ENCODE measurements around the gene TLK1. TPM values are rescaled to one million over a fixed set of nuclear protein-coding genes. Genes with fewer than 3 reads are reported as not detected.

The TLK1 gene
- total RNA-seq, 1 donor from 2014 or later: 32.2 TPM

DNA sequence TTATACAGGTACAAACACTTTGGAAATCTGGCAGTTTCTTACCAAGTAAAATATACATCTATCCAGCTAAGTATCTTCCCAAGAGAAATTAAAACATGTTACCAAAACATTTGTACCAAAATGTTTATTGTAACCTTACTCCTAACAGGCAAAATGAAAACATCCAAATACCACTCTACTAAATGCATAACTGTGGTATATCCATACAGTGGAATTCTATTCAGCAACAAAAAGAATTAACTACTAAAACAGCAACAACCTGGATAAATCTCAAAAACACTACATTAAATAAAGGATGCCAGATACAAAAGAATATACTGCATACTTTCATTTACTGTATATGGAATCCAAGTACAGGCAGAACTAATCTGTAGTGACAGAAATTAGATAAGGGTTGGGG is 51.1 kb downstream of the TLK1 start:
- H3K36me3 ChIP-seq: no peaks in the 10 kb centered on the region

DNA sequence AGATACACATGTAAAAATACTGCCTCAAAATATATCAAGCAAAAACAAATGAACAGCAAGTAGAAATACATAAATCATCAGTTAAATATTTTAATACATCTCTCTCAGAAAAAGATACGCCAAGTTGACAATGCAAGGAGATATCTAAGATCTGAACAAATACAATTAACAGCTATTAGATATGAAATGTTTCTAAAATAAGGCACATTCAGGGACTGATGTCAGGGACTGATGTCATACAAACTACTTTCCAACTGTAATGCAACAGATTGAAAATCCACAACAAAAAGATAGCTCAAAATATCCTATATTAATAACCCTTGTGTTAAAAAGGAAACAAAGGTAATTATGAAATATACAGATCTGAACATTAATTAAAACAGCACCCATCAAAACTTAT is 51.7 kb downstream of the TLK1 start:
- intact Hi-C loops (cut with DNase I): no loop called here
- H3K9me3 ChIP-seq: no peaks in the 10 kb centered on the region
- H3K4me1 ChIP-seq: no peaks in the 10 kb centered on the region
- TF ChIP-seq, protein P1, sequence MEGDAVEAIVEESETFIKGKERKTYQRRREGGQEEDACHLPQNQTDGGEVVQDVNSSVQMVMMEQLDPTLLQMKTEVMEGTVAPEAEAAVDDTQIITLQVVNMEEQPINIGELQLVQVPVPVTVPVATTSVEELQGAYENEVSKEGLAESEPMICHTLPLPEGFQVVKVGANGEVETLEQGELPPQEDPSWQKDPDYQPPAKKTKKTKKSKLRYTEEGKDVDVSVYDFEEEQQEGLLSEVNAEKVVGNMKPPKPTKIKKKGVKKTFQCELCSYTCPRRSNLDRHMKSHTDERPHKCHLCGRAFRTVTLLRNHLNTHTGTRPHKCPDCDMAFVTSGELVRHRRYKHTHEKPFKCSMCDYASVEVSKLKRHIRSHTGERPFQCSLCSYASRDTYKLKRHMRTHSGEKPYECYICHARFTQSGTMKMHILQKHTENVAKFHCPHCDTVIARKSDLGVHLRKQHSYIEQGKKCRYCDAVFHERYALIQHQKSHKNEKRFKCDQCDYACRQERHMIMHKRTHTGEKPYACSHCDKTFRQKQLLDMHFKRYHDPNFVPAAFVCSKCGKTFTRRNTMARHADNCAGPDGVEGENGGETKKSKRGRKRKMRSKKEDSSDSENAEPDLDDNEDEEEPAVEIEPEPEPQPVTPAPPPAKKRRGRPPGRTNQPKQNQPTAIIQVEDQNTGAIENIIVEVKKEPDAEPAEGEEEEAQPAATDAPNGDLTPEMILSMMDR (IDR thresholded peaks at IDR 0.05): no peak
- H3K4me3 ChIP-seq: no peak overlapping the region
- H3K36me3 ChIP-seq: no peaks in the 10 kb centered on the region
- DNase-seq (ENCODE audit: low spot score in 2 of 2): no peak
- no peaks in the 10 kb centered on the region for H3K27me3 ChIP-seq
- no peak overlapping the region for H3K27ac ChIP-seq

More for the DNA sequence above, 51.1 kb downstream of the TLK1 start:
- TF ChIP-seq, protein P1 (IDR thresholded peaks at IDR 0.05): no peak
- H3K27ac ChIP-seq: no peak overlapping the region
- no peak overlapping the region for H3K4me3 ChIP-seq
- H3K27me3 ChIP-seq: no peaks in the 10 kb centered on the region
- H3K4me1 ChIP-seq: no peaks in the 10 kb centered on the region
- no peaks in the 10 kb centered on the region for H3K9me3 ChIP-seq
- intact Hi-C loops (cut with DNase I): no loop called here
- no peak for DNase-seq (ENCODE audit: low spot score in 2 of 2)

DNA sequence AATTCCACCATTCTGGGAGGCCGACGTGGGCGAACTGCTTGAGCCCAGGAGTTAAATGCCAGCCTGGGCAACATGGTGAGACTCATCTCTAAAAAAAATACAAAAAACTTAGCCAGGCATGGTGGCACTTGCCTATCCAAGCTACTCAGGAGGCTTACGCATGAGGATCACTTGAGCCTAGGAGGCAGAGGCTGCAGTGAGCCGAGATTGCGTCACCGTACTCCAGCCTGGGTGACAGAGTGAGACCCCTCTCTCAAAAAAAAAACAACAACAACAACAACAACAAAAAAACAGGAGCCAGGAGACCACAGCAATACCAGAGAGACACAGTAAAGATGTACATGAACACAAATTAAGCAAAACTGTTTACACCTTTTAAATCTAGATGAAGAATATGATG is 52.9 kb downstream of the TLK1 start:
- intact Hi-C loops (cut with DNase I): no loop called here
- no peak overlapping the region for H3K4me3 ChIP-seq
- TF ChIP-seq, protein P1 (IDR thresholded peaks at IDR 0.05): no peak
- H3K36me3 ChIP-seq: no peaks in the 10 kb centered on the region
- no peaks in the 10 kb centered on the region for H3K4me1 ChIP-seq
- no peaks in the 10 kb centered on the region for H3K27me3 ChIP-seq
- no peak overlapping the region for H3K27ac ChIP-seq
- DNase-seq (ENCODE audit: low spot score in 2 of 2): no peak
- no peaks in the 10 kb centered on the region for H3K9me3 ChIP-seq

DNA sequence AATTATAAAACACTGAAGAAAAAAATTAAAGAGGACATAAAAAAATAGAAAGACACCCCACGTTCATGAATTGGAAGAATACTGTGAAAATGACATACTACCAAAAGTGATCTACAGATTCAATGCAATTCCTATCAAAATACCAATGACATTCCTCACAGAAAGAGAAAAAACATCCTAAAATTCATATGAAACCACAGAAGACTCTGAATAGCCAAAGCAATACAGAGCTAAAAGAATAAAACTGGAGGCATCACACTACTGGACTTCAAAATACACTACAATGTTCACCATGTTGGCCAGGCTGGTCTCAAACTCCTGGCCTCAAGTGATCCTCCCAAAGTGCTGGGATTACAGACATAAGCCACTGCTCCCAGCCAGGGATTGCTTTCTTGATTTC is 56.3 kb downstream of the TLK1 start:
- intact Hi-C loops (cut with DNase I): no loop called here
- Histone ChIP-seq H3K27me3 (no peaks in the 10 kb centered on the region), H3K27ac (no peak overlapping the region), H3K4me3 (no peak overlapping the region), H3K9me3 (peaks cover 0 to 8% of the 10 kb centered on the region in 2 donors), H3K36me3 (no peaks in the 10 kb centered on the region), H3K4me1 (no peaks in the 10 kb centered on the region)
- DNase-seq (ENCODE audit: low spot score in 2 of 2): no peak
- TF ChIP-seq, protein P1 (IDR thresholded peaks at IDR 0.05): no peak

DNA sequence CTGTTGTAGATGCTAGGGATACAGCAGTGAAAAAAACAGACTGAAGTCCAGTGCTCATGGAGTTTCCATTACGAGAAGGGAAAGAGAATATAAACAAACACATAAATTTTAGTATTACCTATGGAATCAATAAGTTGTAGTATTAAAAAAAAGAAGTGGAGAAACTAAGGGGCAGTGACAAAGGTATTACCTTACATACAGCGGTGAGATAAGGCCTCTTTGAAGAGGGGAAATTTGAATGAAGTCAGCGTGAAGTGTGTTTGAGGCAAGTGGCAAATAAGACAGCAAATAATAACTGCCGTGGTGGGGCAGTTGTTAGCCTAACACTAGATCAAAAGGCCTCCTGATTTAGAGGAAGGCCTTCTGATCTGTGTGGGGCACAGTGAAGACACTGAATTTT is 57.9 kb downstream of the TLK1 start:
- Histone ChIP-seq H3K4me3 (no peak overlapping the region), H3K27ac (no peak overlapping the region), H3K36me3 (no peaks in the 10 kb centered on the region), H3K27me3 (no peaks in the 10 kb centered on the region), H3K9me3 (peaks cover 0 to 24% of the 10 kb centered on the region in 2 donors), H3K4me1 (no peaks in the 10 kb centered on the region)
- DNase-seq (ENCODE audit: low spot score in 2 of 2): no peak
- TF ChIP-seq, protein P1 (IDR thresholded peaks at IDR 0.05): no peak
- intact Hi-C loops (cut with DNase I): no loop called here

DNA sequence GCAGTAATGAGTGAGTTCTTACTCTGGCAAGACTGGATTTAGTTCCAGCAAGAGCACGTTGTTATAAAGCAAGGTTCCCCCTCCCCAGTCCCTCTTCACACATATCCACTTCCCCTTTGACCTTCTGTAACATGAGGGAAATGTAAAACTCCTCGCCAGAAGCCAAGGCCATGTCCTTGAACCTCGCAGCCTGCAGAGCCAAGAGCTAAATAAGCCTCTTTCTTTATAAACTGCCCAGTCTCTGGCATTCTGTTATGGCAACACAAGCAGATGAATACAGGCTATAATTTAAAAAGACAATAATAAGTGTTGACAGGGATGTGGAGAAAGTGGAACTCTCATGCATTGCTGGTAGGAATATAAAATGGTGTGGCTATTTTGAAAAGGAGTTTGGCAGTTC is 60.3 kb downstream of the TLK1 start:
- intact Hi-C loops (cut with DNase I): no loop called here
- Histone ChIP-seq H3K27ac (no peak overlapping the region), H3K9me3 (peaks cover 0 to 30% of the 10 kb centered on the region in 2 donors), H3K36me3 (no peaks in the 10 kb centered on the region), H3K4me3 (no peak overlapping the region), H3K4me1 (no peaks in the 10 kb centered on the region), H3K27me3 (no peaks in the 10 kb centered on the region)
- no peak for DNase-seq (ENCODE audit: low spot score in 2 of 2)
- TF ChIP-seq, protein P1 (IDR thresholded peaks at IDR 0.05): no peak

Measured in ascending aorta (tissue), 2 donors.